Lower leg skin (tissue), 3 donors: ENCODE measurements around the gene AGPAT4.
"Not testable (repeated sequence)": the region's sequence is repeated elsewhere in the genome, so short reads cannot be mapped to it uniquely, and the experiment has no call there.

Experiments
- POLR2A ChIP-seq, 2 donors: fragments of 450-650 bp; IDR thresholded peaks; one replicate each; pipeline ENCODE4 v1.6.1; 2016 to 2017; ENCODE audit warnings: antibody characterized with exemption in 2 of 2, mild to moderate bottlenecking in 1 of 2, moderate library complexity in 1 of 2
- TF ChIP-seq, protein P1 (sequence below), 3 donors: fragments of 450-650 bp; IDR thresholded peaks; one replicate each; pipeline ENCODE4 v1.5.1; 2016; ENCODE audit warnings: antibody characterized with exemption in 3 of 3, mild to moderate bottlenecking in 3 of 3, moderate library complexity in 2 of 3

DNA sequence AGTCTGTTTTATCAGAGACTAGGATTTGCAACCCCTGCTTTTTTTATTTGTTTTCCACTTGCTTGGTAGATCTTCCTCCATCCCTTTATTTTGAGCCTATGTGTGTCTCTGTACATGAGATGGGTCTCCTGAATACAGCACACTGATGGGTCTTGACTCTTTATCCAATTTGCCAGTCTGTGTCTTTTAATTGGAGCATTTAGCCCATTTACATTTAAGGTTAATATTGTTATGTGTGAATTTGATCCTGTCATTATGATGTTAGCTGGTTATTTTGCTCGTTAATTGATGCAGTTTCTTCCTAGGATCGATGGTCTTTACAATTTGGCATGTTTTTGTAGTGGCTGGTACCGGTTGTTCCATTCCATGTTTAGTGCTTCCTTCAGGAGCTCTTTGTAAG, 97.4 kb downstream of the AGPAT4 start:
- TF ChIP-seq, protein P1, sequence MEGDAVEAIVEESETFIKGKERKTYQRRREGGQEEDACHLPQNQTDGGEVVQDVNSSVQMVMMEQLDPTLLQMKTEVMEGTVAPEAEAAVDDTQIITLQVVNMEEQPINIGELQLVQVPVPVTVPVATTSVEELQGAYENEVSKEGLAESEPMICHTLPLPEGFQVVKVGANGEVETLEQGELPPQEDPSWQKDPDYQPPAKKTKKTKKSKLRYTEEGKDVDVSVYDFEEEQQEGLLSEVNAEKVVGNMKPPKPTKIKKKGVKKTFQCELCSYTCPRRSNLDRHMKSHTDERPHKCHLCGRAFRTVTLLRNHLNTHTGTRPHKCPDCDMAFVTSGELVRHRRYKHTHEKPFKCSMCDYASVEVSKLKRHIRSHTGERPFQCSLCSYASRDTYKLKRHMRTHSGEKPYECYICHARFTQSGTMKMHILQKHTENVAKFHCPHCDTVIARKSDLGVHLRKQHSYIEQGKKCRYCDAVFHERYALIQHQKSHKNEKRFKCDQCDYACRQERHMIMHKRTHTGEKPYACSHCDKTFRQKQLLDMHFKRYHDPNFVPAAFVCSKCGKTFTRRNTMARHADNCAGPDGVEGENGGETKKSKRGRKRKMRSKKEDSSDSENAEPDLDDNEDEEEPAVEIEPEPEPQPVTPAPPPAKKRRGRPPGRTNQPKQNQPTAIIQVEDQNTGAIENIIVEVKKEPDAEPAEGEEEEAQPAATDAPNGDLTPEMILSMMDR (IDR thresholded peaks at IDR 0.05): not testable (repeated sequence)
- not testable (repeated sequence) for TF ChIP-seq POLR2A (IDR thresholded peaks at IDR 0.05)
